Non-pigmented ciliary epithelial cell (primary cell): ENCODE measurements around the gene TRAF2.
A peak's percentile ranks its signal among the peaks of the same experiment; 100 is the strongest.

Source experiments
- DNase-seq: peaks from one replicate; pipeline ENCODE4 v3.0.0-alpha.2; 2010; ENCODE audit warnings: low read depth

Gene TRAF2

DNA sequence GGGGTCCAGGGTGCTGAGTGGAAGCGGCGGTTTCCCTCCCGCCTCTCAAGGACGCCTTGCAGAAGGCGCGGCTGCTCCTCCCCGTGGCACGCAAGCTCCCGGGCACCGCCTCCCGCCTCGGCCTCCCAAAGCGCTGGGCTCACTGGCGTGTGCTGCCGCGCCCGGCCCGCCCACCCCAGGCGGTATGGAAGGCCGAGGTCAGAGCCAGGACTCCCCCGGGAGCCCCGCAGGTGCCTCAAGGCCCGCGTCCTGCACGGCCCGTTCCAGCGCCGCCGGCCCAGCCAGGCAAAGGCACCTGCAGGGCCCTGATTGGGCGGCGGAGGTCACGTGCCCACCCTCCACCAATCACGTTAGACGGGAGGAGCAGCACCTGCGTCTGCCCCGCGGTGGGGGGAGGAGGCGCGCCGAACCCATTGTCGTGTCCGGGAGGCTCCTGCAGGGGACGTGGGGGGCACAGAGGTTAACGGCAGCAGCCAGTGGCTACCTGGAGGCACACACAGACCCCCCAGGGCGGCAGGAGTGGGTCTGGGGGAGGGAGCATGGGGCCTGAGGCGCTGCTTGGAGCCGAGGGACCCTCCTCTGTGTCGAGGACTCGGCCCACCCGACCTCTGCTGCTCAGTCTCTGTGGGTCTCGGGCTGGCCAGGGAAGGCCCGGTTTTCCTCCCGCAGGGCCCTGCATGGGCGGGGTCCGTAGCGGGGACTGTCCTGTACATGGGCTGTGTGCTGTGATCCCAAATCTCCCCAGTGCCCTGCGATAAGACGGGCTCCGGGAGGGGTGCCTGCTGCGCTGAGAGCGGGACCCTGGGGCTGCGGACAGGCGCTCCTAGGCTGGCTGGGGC lies 63.7 kb downstream of the TRAF2 start:
- peak; percentile 24 for DNase-seq

DNA sequence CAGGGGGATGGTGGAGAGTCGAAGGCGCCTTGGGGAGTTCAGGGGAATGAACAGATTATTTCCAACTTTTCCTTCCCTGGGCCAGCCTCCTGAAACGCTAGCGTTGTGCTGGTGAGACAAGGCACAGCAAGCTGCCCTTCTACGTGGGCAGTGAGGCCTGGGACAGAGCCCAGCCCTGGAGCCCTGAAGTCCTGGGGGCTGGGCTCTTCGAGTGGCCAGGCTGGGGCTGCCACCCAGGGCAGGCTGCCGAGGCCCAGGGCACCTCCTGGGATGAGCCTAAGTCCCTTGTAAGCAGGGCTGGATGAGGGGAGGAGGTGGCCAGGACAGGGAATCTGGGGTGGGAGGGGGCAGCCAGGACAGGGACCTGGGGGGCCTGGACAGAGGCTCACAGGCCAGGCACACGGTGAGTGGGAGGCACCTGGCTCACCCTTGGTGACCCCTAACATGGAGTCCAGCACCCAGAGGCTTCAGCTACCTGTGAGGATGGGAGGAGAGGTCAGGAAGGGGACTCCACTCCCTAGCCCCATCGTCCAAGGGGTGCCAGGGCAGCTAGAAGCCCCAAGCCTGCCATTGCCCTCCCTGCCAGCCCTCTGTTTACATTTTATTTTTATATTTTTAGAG lies 64.5 kb downstream of the TRAF2 start:
- no peak for DNase-seq

DNA sequence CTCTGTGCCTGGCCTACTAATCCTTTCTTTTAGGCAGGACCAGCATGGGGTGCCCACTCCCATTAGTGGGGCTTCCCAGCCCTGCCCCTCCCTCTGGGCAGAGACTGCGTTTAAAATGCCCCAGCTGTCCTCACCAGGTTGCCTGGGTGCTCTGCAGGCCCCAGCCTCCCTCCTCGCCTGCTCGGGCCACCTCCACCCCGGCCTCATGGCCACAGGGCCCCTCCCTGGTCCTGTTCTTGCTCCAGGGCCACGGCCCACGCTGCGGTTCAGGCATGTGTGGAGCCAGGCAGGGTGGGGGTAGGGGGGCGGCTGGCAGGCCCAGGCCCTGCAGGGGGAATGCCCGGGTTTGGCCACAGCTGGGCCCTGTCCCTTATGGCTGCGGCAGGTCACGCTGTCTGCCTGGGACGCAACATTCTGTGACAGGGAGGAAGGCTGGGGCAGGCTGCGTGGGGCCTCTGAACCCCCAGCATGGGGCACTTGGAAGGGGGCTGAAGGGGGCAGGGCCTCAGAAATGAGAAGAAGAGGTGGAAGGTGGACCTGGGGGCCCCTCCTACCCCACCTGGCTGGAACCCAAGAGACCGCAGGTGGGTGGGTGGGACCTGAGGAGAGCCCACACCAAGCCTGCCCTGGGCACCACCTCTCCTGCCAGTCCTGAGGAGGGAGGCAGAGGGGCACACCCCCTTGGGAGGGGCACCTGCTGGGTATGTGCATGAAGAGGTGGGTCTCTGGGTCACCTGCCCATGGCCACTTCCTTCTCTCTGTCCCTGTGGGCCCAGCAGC lies 65.4 kb downstream of the TRAF2 start, which contains the start of gene LCN12:
LCN12 (plus strand) TSS at position 733 of the 780 bp plus-strand sequence. CDS start 55 bp downstream, outside the sequence.
- DNase-seq: no peak

DNA sequence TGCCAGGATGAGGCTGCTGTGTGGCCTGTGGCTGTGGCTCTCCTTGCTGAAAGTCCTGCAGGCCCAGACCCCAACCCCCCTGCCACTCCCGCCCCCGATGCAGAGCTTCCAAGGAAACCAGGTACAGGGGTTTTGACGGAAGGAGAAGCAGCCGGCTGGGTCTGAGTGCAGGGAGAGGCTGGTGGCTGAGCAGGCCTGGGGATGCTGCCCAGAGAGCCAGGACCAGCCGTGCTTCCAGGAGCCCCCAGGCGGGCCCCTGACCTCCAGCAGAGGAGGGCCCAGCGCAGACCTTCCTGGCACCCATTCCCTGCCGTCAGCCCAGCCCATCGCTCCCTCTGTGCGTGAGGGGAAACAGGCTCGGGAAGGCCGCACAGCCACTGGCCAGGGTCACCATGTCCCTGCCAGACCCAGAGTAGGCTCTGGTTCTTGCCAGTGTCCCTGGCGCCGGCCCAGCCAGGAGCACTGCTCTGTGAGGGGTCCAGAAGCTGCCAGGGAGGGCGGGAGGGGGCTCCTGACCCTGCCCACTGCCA lies 66.1 kb downstream of the TRAF2 start:
- no peak for DNase-seq

DNA sequence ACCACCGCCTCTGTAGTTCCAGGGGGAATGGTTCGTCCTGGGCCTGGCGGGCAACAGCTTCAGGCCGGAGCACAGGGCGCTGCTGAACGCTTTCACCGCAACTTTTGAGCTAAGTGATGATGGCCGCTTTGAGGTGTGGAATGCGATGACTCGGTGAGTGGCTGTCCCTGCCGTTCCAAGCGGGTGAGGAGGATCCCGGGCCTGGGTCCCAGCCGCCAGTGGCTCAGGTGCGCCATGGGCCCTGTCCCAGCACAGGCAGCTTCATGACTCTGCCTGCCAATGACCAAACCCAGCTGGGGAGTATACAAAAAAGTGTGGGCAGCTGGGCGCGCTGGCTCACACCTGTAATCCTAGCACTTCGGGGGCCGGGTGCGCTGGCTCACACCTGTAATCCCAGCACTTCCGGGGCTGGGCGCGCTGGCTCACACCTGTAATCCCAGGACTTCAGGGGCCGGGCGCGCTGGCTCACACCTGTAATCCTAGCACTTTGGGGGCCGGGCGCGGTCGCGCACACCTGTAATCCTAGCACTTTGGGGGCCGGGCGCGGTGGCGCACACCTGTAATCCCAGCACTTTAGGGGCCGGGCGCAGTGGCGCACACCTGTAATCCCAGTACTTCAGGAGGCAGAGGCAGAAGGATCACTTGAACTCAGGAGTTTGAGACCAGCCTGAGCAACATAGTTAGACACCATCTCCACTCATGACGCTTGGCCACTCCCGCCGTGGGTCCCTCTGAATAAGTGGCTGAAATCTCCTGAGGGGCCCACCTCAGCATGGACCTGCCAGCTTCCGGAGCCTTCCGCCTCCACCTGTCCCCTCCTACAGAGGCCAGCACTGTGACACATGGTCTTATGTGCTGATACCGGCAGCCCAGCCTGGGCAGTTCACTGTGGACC lies 66.8 kb downstream of the TRAF2 start:
- no peak for DNase-seq

DNA sequence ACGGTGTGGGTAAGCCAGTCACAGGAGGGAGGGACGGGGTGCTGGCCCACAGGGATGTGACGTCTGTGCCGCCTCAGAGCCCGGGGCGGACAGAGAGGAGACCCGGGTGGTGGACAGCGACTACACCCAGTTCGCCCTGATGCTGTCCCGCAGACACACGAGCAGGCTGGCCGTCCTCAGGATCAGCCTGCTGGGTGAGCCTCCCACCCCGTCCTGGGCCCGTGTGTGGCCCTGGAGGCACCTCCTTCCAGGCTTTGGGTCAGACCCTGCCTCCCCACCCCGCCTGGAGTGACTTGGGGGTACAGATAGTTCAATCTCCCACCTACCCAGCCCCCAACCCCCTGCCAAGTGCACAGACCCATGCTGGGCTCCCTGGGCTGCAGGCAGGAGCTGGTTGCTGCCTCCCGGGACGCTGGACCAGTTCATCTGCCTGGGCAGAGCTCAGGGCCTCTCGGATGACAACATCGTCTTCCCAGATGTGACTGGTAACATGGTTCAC lies 67.5 kb downstream of the TRAF2 start:
- DNase-seq: no peak

DNA sequence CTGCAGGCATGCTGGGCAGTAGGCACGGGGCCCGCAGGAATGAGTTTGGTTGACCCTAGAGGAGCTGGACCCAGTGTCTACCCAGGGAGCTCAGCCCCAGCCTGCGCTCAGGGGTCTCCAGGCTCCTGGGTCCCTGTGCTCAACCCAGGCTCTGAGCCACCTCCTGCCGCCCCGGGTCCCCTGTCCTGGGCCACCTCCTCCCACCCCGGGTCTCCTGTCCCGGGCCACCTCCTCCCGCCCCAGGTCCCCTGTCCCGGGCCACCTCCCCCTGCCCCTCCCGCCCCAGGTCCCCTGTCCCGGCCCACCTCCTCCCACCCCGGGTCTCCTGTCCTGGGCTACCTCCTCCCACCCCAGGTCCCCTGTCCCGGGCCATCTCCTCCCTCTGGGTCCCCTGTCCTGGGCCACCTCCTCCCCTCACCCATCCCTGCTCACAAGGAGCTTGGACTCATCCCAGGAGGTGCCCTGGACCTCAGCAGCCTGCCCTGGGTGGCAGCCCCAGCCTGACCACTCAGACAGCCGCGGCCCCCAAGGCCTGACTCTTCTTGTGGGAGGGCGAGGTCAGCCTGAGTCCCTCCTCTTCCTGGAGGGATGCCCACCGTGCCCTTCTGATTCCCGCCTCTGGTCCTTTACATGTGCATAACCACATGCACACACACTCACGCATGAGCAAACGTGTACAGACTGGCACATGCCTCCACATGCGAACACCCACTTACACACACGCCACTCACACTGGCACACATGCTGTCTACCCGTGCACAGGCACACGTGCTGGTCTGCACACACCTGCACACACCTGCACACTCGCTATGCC lies 68.2 kb downstream of the TRAF2 start:
- no peak for DNase-seq

DNA sequence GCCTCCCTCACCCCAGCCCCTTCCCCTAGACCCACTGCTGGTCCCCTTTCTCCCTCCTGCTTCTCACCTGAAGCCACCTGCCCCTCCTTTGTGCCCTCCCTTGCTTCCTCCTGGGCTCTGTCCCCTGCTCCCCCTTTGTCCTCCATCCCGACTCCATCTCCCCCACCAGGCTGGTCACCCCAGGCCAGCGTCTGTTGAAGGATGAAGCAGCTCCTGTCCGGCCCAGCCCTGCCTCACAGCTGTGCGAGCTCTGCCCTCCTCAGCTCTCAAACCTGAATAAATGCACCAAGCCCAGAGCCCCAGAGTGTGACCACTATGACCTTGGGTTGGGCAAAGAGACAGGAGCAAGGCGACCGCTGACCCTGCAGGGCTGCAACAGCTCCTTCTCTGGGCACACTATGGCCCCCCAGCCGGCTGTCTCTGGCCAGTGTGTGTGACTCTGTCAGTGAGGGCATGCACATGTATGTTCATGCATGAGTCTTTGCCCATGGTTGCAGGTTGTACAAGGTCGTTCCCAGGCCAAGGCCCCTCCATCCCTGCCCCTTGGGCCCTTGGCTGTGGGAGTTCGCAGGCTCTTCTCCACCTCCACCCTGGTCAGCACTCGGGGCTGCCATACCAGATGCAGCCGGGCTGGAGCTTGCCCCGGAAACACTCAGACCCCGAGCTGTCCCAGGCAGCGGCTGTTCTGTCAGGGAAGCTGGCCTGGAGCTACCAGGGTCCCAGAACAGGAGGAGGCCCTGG lies 69.1 kb downstream of the TRAF2 start:
- DNase-seq: no peak

DNA sequence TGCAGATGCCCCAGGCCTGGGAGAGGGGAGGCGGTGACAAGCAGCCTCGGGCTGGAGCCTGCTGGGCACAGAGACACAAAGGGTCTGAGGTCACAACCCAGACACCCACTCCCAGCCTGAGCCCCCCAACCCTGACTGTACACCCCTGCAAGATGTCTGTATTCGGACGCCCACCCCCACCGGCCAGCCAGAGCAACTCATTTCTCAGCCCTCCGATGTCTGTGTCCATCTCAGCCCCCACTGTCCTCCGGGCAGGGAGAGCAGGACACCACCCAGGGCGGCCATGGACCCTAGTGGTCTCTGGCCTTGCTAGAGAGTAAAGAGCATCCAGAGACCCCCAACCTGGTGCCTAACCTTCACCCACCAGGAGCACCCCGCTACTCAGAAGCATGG lies 69.6 kb downstream of the TRAF2 start:
- no peak for DNase-seq

DNA sequence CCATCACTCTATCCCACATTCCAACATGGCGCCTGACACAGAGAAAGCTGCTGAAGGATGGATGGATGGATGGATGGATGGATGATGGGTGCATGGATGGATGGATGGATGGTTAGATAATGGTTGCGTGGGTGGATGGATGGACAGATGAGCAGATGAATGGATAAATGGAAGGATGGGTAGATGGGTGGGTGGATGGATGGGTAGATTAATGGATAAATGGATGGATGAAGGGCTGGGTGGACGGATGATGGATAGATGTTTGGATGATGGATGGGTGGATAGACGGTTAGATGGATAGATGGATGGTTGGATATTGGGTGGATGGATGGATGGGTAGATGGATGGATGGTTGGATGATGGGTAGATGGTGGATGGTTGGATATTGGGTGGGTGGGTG lies 70.3 kb downstream of the TRAF2 start:
- no peak for DNase-seq

DNA sequence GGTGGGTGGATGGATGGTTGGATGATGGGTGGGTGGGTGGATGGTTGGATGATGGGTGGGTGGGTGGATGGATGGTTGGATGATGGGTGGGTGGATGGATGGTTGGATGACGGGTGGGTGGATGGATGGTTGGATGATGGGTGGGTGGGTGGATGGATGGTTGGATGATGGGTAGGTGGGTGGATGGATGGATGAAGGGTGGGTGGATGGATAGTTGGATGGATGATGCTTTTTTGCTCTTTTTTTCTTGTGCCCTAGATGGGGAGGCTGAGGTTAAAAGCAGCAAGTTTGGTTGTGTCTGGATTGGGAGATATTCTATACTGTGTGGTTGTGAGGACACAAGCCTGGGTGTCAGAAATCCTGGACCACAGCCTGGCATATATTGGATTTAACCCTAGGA lies 71.1 kb downstream of the TRAF2 start:
- no peak for DNase-seq

DNA sequence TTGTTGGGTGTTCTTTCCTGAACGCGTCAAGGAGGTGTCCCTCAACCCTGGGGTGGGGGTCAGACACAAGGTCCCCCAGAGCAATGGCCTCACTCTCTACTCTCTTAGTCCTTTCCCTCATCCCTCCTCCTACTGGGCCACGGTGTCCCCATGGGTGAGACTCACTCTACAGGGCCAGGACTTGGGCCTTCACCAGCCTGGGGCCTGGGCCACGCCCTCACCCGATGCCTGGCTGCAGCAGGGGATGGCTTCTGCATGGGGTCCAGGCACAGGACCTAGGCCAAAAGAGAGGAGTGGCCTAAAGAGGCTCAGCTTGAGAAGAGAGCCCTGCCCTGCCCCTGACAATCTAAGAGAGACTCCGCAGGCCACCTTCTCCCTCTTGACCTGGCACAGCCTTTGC lies 71.6 kb downstream of the TRAF2 start:
- DNase-seq: no peak

DNA sequence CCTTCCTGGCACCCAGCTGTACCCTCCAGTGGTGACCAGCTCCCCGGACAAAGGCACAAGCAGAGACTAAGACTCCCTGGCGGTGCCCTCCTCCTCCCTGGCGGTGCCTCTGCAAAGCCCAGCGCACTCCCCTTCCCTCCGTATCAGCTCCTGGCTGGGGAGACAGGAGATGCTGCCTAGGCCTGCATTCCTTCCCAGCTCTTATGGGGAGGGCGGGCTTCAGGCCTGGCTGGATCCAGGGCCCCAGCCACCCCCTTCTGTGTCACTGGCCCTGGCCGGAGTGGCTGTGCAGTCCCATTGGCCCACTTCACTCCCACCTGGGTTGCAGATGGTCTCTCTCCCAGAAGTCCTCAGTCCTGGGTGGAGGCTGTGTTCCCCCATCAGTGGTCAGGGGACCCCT lies 72.2 kb downstream of the TRAF2 start:
- DNase-seq: no peak

DNA sequence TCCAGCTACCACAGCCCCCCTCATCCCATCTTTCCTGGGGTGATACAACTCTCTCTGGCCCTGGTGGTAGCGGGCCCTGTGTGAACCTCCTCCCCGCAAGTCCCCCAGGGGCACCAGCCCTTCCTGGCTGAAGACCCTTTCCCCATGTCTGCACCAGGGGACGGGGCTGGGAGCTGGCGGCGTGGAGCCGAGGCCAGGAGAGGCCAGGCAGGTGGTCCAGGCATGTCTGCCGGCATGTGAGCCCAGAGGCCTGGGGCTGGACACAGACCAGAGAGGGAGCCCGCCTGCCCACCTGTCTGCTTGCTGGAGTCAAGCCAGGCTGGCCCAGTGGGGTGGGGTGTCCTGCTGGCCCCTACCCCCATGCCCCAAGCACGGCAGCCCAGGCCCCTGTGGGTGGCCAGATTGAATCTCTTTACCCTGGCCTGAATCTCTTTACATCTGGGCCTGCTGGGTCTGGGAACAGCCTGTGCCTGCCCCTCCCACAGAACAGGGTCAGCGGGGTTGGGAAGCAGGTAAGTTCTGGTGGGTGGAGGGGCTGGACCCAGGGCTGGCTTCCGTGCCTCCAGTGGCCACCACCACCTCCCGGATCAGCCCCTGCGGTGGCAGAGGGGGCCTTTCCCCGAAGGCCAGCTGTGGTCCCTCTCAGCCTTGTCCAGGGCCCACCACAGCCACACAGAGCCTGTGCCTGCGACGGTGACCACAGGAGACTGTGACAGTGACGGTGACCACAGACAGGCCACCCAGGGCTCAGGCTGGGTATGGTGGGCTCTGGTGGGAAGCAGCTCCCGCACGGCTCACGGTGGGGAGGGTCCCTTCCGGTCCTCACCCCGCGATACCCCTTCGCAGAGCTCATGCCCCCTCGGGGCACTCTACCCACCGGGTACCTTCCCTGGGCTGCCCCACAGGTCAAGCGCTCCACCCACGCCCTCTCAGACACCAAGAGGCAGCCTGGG lies 72.9 kb downstream of the TRAF2 start:
- no peak for DNase-seq

DNA sequence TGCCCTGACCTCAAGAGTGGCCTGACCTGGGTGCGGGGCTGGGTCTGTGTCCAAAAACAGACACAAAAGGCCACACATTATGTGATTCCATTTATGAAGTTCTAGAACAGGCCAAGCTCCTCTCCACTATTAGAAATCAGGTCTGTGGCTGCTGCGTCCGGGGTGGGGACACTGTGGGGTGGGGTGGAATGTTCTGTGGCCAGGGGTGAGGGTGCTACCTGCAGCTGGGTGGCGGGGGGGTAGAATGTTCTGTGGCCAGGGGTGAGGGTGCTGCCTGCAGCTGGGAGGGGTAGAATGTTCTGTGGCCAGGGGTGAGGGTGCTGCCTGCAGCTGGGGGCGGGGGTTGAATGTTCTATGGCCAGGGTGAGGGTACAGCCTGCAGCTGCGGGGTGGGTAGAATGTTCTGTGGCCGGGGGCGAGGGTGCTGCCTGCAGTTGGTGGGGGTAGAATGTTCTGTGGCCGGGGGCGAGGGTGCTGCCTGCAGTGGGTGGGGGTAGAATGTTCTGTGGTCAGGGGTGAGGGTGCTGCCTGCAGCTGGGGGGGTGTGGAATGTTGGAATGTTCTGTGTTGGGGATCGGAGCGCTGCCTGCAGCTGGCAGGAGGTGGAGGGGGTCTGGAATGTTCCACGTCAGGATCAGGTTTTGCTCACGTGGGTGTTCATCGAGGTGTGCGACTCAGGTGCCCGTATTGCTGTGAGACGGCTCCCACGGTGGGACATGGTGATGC lies 74.1 kb downstream of the TRAF2 start:
- no peak for DNase-seq

DNA sequence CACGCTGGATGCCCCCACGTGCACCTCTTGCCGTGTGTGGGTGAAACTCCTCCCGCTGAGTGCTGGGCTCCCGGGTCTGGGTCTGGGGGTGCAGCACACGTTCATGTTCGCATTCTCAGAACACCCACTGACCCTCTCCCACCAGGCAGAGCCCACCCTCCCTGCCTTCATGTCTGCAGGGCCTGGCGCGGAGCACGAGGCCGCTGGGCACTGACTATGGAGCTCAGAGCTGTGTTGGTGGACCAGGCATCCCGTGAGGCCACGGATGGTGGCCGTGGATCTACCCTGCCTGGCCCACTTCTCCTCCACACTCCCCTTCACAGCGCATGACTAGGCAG lies 74.6 kb downstream of the TRAF2 start:
- no peak for DNase-seq

DNA sequence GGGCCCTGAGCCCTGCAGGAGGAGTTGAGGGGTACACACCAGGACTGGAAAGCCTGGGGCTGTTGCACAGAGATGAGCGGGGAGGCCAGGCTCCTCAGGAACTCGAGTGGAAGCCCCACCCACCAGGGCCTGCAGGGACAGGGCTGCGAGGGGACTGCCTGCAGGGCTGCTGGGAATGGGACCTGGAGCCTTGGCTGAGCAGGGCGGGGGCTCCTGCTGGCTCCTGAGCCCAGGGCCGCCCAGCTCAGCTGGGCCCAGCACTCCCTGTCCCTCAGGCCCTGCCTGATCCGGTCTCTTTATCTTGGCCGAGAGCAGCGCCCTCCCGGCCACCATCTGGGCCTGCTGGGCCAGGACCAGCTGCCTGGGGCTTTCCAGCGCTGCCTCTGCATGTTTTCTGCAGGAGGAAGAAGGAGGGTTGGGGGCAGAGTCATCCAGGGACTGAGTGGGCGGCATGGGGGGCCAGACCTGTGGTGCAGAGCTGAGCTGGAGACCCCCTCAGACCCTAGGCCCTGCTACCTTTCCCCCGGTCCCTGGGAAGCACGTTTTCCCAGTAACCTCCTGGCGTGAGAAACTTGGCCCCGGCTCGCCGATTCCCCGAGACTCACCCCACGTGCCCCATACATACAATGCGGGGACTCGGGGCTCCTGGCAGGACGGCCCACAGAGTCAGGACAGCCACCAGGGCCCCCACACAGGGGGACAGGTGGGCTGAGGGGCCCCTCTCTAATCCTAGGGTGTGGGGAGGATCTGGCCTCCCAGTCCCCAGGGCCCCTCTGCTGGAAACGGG lies 75.2 kb downstream of the TRAF2 start:
- no peak for DNase-seq
